Panc1 (cell line): ENCODE data around the gene BFSP1.

Experiments
- TCF7L2 ChIP-seq: IDR thresholded peaks from 2 replicates; pipeline ENCODE4 v1.6.1; 2011; ENCODE audit warnings: mild to moderate bottlenecking, low read depth, low read length, inconsistent platforms
- TF ChIP-seq, protein P1 (sequence below): fragments of 450-650 bp; IDR thresholded peaks from 2 replicates; pipeline ENCODE4 v1.5.1; 2017; ENCODE audit warnings: mild to moderate bottlenecking

DNA sequence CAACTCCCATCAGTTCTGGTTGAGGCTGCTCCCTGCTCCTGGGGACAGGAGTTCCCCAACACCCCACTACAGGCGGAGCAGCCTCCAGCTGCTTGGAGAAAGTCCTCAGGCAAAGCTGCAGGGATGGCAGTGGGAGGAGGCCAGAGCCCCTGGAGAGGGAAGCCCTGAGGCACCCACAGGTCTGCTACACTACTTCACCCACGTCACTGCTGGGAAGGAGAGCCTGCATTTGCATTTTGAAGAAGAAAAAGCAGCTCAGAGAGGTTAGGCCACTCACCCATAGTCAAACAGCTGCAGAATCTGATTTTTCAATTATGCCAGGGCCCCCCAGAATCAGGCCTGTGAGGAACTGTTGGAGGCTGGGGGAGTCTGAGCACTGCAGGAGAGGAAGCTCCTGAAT, 17.2 kb downstream of the BFSP1 start:
- TF ChIP-seq, protein P1, sequence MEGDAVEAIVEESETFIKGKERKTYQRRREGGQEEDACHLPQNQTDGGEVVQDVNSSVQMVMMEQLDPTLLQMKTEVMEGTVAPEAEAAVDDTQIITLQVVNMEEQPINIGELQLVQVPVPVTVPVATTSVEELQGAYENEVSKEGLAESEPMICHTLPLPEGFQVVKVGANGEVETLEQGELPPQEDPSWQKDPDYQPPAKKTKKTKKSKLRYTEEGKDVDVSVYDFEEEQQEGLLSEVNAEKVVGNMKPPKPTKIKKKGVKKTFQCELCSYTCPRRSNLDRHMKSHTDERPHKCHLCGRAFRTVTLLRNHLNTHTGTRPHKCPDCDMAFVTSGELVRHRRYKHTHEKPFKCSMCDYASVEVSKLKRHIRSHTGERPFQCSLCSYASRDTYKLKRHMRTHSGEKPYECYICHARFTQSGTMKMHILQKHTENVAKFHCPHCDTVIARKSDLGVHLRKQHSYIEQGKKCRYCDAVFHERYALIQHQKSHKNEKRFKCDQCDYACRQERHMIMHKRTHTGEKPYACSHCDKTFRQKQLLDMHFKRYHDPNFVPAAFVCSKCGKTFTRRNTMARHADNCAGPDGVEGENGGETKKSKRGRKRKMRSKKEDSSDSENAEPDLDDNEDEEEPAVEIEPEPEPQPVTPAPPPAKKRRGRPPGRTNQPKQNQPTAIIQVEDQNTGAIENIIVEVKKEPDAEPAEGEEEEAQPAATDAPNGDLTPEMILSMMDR = no peak
- TF ChIP-seq TCF7L2 = no peak
